Gastroesophageal sphincter (tissue), 3 donors: ENCODE data around the gene MSH3.

Source experiments
- POLR2A ChIP-seq, 2 donors: fragments of 450-650 bp; IDR thresholded peaks; one replicate each; pipeline ENCODE4 v1.6.1; 2017; ENCODE audit warnings: antibody characterized with exemption in 2 of 2, mild to moderate bottlenecking in 2 of 2, moderate library complexity in 1 of 2
- POLR2AphosphoS5 ChIP-seq: sonication (generic); formaldehyde crosslinking; IDR thresholded peaks from one replicate; pipeline ENCODE4 v1.6.1; 2017; ENCODE audit warnings: antibody characterized with exemption
- TF ChIP-seq, protein P1 (sequence below), 4 experiments: fragments of 200-600 bp in 2 of 4; fragments of 450-650 bp in 2 of 4; sonication (generic) in 1 of 4; IDR thresholded peaks; one replicate each; pipeline ENCODE4 v1.5.1; 2017 to 2019; ENCODE audit warnings: antibody characterized with exemption in 4 of 4, mild to moderate bottlenecking in 2 of 4, moderate library complexity in 2 of 4

- TF ChIP-seq POLR2A (IDR thresholded peaks at IDR 0.05) (no peak), POLR2AphosphoS5 (no peak)
- TF ChIP-seq, protein P1, sequence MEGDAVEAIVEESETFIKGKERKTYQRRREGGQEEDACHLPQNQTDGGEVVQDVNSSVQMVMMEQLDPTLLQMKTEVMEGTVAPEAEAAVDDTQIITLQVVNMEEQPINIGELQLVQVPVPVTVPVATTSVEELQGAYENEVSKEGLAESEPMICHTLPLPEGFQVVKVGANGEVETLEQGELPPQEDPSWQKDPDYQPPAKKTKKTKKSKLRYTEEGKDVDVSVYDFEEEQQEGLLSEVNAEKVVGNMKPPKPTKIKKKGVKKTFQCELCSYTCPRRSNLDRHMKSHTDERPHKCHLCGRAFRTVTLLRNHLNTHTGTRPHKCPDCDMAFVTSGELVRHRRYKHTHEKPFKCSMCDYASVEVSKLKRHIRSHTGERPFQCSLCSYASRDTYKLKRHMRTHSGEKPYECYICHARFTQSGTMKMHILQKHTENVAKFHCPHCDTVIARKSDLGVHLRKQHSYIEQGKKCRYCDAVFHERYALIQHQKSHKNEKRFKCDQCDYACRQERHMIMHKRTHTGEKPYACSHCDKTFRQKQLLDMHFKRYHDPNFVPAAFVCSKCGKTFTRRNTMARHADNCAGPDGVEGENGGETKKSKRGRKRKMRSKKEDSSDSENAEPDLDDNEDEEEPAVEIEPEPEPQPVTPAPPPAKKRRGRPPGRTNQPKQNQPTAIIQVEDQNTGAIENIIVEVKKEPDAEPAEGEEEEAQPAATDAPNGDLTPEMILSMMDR (IDR thresholded peaks at IDR 0.05) = no peak
Observed at GRCh38 chr5:80835128-80835527, 180.7 kb downstream of the MSH3 start.
